Head of caudate nucleus (tissue), 42 donors: ENCODE measurements around the gene PLEKHS1.

Experiments
- DNase-seq, 42 donors: peaks; one replicate each; pipeline versions ENCODE4 v3.0.0 to v3.0.0-alpha.2; 2020 to 2021; ENCODE audit warnings: mixed read lengths in 7 of 42
- intact Hi-C: fragments of 100-400 bp; cut with DNase I; formaldehyde crosslinking; loops from one replicate; pipeline ENCODE4 v1.15.0; 2022

Gene PLEKHS1

GRCh38 chr10:113751181-113751732 lies at the start of gene PLEKHS1:
TSS of gene PLEKHS1 (plus strand) at chr10:113751682. CDS start at chr10:113755278, 3,596 bp downstream.
- peak in 1 of 42 donors; percentile 26 for DNase-seq
- intact Hi-C loops, result no loop called here

DNA sequence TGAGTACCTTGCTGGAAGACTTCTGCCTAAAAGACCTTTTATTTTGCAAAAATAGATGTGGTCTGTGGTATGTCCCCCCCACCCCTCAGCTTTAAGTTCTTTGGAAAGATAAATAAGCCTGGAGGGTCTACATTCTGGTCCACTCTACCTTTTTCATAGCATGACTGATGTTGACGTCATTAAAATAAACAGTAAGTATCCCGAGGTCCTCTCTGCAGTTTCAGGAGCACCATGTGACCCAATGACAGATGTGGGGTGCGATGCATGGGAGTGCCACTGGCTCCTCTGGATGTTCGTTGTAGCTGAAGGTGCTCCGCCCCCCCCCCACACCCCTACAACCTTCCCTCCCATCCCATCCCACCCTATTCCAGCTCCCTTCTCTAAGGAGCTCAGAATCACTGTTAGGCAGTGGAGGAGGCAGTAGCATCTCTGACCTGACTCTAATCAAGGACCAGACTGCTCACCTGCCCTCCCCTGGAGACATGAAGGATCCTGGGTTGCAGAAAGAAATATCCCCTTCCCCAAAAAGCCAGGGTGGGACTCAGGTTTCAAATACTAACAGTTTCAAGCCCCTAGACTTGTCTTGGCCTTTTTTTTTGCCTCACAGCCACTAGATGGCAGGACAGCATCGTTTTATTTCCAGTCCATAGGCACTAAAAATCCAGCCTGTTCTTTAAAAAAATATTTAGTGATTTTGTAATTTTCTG lies 46.7 kb upstream of the PLEKHS1 start:
- DNase-seq, result peak in 26 of 42 donors; percentile 15 to 76 (median 48)
- intact Hi-C loops, result loop anchor here (10.0 kb wide), 2 partner anchors 80 to 400 kb away; no protein-coding TSS in a partner anchor

- intact Hi-C loops, result loop anchor here (10.0 kb wide), 2 partner anchors 80 to 400 kb away; no protein-coding TSS in a partner anchor
- no peak for DNase-seq
Measured at GRCh38 chr10:113705344-113705652, 46.2 kb upstream of the PLEKHS1 start.

DNA sequence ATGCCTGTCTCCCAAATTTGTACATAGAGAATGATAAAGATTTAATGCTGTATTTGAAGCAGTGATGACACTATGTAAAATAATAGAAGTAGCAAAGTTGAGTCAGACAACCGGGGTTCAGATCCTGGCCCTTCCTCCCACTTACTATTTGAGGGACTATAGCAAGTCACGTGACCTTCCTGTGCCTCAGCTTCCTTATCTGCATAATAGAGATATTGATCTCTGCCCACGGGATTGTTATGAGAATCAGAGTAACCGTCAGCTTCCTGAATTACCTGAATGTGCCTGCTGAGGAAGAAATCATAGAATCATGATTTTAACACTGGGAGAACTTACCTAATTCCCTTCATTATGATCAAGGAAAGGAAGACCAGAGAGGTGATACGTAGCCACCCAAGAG lies 44.9 kb upstream of the PLEKHS1 start:
- intact Hi-C loops, result loop anchor here (10.0 kb wide), 2 partner anchors 78 to 398 kb away; no protein-coding TSS in a partner anchor
- DNase-seq, result no peak

DNA sequence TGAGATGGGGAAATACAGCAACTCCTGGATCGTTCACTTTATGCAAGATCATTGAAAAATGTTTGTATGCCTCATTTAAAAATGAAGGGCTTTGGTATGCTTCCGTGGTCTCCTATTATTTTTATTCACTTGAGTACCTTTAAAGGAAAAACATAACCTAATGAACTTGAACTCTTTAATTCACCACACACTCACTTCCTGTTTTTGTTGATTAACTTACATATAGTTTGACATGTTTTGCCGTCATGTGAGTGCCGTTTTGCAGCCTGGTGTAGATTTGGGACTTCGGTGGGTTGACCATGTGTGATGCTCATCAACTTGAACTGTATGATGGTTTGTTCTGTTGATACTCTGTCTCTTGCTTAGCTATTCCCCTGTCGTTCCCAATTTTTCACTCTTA lies 42.8 kb upstream of the PLEKHS1 start:
- intact Hi-C loops, result loop anchor here (10.0 kb wide), 2 partner anchors 76 to 396 kb away; no protein-coding TSS in a partner anchor
- DNase-seq, result no peak

GRCh38 chr10:113709221-113709838 lies 42.2 kb upstream of the PLEKHS1 start:
- peak in 9 of 42 donors; percentile 15 to 59 (median 25) for DNase-seq
- intact Hi-C loops, result loop anchor here (10.0 kb wide), 2 partner anchors 75 to 395 kb away; no protein-coding TSS in a partner anchor

DNA sequence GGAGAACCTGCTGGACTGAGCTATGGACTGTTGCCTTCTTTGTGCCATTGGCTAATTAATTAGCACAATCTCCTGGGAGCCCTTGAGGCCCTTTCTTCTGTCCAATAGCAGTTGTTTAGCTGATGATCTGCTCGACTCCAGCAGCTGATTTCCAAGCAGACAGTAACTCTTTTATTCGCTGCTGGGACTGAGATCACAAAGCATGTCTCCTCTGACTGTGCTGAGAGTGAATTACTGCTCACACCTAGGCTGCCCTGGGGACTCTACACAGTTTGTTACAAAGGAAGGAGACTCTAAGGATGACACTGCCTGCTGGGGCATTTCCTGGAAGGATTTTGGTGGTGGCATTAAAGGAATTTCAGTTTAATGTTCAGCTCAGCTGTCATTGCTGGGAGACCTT lies 40.3 kb upstream of the PLEKHS1 start:
- intact Hi-C loops, result no loop called here
- peak in 6 of 42 donors; percentile 14 to 57 (median 20) for DNase-seq

DNA sequence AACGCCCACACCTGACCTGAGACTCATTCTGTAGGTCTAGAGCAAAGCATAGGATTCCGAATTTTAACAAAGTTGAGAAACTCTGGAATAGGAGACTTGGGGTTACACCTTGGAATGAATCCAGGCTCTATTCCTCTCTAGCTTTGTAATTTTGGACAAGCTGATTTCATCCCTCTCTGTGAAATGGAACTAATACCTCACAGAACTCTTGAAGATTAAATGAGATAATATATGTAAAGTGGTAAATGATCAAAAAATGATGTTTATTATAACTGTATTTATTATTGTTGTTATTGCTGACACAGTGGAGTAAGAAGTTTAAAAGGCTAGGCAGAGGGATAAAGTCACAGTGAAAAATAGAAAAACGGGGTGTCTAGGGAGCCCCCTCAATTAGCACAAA lies 39.5 kb upstream of the PLEKHS1 start:
- DNase-seq, result no peak
- intact Hi-C loops, result no loop called here

GRCh38 chr10:113712755-113713639 lies 38.5 kb upstream of the PLEKHS1 start:
- intact Hi-C loops, result no loop called here
- DNase-seq, result no peak

GRCh38 chr10:113713640-113713982 lies 37.9 kb upstream of the PLEKHS1 start:
- intact Hi-C loops, result no loop called here
- DNase-seq, result no peak

DNA sequence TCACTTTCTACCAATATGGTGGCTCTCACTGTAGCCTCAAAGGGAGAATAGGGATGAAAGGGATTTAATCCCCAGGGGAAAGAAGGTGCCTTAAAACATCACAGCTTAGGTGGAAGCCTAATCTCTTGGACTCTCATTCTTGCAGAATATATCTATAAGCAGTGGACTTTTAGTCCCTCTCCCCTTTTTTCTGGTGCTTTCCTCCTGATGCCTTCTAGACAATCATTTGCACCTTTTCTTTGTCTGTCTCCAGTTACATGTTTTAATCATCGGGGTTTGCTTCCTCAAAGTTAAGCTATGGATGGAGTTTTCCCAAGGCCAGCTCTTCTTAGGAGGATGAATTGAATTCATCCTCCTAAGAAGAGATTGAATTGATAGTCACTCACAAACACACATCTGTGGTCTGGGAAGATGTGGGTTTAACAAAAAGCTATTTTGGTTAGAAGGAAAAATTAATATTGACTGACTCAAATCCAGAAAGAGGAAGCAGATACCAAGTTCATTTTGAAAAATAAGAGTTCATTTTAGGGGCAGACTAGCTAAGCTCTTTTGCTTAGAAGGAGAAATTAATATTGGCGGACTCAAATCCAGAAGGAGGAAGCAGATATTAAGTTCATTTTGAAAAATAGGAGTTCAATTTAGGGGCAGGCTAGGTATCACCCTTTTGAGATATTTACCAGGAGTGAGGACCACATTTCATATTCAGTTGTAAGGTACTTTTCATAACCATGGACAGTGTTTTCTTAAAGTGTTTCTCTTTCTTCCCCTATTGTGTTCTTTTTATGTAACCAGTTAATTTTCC lies 35.2 kb upstream of the PLEKHS1 start:
- DNase-seq, result no peak
- intact Hi-C loops, result no loop called here

- intact Hi-C loops, result no loop called here
- no peak for DNase-seq
Measured at GRCh38 chr10:113718969-113719822, 32.3 kb upstream of the PLEKHS1 start.

- intact Hi-C loops, result no loop called here
- no peak for DNase-seq
Measured at GRCh38 chr10:113720386-113720785, 31.1 kb upstream of the PLEKHS1 start.

DNA sequence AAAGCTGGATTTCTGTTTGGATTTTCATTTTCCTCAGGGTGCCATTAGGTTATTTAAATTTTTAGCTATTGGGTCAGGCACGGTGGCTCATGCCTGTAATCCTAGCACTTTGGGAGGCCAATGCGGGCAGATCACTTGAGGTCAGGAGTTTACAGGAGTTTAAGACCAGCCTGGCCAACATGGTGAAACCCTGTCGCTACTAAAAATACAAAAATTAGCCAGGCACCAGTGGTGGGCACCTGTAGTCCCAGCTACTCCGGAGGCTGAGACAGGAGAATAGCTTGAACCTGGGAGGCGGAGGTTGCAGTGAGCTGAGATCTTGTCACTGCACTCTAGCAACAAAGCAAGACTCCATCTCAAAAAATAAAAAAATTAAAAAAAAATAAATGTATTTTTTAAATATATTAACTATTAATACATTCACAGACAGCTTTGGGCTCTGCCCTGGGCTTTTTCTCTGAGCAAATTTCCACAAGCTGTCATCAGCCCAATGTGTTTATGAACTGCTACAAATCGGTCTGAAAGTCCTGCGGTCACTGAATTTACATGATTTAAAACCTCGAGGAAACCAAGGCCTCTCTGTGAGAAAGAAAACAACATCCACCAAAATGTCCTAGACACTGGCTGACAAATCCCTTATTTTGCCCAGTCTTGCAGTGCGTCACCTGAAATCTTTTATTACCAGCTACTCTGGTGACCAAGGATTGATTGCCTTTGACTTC lies 19.2 kb upstream of the PLEKHS1 start:
- intact Hi-C loops, result no loop called here
- no peak for DNase-seq

GRCh38 chr10:113732966-113733365 lies 18.5 kb upstream of the PLEKHS1 start:
- DNase-seq, result no peak
- intact Hi-C loops, result no loop called here

GRCh38 chr10:113733635-113734034 lies 17.8 kb upstream of the PLEKHS1 start:
- intact Hi-C loops, result no loop called here
- no peak for DNase-seq

- peak in 3 of 42 donors; percentile 11 to 22 (median 22) for DNase-seq
- intact Hi-C loops, result no loop called here
Measured at GRCh38 chr10:113735913-113736312, 15.6 kb upstream of the PLEKHS1 start.
